Stimulated activated CD8-positive, alpha-beta memory T cell treated with anti-CD3 and anti-CD28 coated beads, Interleukin-4, amount 100 ng/mL, for 4 hours (primary cell): ENCODE measurements around the gene ACOX1.
"Not testable (repeated sequence)": the region's sequence is repeated elsewhere in the genome, so short reads cannot be mapped to it uniquely, and the experiment has no call there.

ENCODE experiments used
- DNase-seq, 2 donors: peaks; one replicate each; pipeline ENCODE4 v3.0.0-alpha.2; 2020; ENCODE audit warnings: low read depth in 2 of 2, low spot score in 1 of 2

The ACOX1 gene

DNA sequence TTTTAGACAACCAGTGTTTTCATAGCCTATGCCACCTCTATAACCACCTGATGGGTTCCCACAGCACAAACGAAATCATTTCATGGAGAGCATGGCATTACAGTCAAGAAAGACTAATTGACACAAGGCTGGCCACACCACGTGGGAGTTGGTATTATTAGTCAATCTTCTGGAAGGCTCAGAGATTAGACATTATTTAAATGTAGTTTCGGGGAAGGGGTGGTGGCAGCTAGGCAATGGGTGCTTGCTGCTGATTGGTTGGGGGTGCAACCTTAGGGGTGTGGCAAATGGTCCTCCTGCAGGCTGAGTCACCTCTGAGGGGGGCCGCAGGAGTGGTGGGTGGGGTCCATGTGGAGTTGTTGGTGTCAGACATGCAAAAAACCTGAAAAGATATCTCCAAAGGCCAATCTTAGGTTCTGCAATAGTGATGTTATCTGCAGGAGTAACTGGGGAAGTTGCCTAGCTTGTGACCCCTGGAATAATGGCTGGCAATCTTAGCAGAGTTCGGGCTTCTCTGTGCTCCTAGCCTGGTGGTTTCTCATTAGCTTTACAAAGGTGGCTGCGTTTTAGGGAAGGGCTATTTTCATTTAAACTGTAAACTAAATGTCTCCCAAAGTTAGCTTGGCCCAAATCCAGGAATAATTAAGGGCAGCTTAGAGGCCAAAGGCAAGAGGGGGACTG is 4.7 kb upstream of the ACOX1 start:
- no peak for DNase-seq

DNA sequence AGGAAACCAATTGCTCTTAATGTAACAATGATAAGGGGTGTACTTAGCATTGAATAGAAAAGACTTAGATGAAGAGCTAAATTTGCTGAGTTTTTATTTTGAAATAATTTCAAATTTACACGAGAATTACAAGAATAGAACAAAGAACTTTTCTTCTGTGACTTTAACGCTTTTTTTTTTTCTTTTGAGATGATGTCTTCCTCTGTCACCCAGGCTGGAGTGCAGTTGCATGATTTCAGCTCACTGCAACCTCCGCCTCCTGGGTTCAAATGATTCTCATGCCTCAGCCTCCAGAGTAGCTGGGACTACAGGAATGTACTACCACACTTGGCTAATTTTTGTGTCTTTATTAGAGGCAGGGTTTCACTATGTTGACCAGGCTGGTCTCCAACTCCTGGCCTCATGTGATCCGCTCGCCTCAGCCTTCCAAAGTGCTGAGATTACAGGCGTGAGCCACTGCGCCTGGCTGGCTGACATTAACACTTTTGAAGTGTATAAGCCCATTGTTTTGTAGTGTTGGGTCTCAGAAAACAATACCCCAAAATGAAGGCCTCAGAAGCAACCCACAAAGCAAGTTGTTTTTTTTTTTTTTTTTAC is 2.2 kb upstream of the ACOX1 start:
- no peak for DNase-seq

DNA sequence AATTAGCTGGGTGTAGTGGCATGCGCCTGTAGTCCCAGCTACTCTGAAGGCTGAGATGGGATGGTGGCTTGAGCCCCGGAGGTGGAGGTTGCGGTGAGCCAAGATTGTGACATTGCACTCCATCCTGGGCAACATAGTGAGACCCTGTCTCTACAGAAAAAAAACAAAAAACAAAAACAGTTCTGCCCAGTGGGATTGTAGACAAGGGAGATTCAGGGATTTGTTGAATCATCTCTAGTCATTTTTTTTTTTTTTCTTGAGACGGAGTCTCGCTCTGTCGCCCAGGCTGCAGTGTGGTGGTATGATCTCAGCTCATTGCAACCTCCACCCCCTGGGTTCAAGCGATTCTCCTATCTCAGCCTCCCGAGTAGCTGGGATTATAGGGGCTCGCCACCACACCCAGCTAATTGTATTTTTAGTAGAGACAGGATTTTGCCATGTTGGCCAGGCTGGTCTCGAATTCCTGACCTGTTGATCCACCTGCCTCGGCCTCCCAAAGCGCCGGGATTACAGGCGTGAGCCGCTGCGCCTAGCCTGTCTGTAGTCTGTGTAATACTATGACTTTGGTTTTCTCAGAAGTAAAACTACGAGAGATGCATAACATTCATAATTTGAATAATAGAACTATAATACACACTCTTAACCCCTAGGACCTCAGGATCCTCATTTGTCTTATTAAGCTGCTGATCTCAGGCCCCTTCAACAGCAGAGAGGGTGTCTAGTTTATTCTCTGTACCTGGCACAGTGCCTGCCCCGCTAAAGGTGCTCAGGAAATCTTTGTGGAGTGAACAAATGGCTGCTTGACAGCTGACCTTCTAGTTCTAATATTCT is 1.4 kb upstream of the ACOX1 start:
- no peak for DNase-seq

DNA sequence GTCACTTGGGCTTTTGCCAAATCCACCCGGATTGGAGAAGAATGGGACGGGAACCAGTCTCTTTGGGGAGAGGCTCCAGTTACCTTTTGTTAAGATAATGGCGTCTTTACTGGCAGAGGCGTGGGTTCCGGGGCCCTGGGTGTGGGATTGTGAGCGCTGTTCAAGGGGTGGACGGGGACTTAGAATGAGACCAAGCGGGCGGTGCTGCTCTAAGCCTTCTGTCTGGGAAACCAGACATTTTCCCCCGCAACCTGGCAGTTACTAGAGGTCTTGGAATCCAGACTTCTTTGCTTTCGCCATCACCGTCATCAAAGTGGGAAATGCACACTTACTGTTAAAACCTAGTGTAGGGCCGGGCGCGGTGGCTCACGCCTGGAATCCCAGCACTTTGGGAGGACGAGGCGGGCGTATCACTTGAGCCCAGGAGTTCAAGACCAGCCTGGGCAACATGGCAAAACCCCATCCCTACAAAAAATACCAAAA is 780 bp upstream of the ACOX1 start:
- DNase-seq = no peak

DNA sequence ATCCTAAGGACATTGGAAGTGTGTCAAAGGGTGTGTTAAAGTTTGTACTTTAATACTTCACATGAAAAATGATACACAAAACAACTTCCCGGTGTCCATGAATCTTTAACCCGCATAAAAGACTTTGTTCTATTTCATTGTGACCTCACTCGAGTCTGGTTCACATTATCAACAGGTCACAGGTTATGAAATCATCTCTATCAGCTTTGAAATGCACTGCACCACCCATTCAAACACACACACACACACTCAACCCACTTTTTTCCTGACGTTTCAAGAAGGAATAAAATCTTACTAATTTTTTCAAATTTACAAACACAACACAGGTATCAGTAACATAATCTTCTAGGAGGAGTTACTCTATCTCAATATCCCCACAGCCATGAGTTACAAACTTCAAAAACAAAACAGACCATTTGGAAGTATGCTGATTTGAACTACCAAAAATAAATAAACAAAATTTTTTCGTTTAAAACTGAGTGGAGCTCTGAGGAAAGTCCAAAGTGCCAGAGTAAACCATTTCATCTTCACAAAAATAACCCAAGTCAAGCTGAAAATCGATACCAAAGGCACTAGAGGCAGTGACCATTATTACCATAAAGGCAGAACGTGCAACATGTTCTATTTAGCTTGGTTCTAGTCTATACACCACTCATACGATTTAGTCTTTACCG is 2.7 kb downstream of the ACOX1 start:
- no peak for DNase-seq

DNA sequence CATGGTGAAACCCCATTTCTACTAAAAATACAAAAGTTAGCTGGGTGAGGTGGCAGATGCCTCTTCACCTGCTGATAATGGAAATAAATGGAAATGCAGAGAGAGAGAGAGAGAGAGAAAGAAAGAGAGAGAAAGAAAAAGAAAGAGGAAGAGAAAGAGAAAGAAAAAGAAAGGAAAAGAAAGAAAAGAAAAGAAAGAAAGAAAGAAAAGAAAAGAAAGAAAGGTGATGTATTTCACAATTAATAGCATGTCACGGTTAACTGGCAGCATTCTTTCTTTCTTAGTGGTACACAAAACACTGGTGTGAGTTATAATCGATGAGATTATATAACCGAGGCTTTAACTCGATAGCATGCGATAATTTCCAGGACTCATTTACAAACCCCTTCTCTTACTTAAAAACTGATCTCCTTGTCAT is 3.2 kb downstream of the ACOX1 start:
- no peak for DNase-seq

DNA sequence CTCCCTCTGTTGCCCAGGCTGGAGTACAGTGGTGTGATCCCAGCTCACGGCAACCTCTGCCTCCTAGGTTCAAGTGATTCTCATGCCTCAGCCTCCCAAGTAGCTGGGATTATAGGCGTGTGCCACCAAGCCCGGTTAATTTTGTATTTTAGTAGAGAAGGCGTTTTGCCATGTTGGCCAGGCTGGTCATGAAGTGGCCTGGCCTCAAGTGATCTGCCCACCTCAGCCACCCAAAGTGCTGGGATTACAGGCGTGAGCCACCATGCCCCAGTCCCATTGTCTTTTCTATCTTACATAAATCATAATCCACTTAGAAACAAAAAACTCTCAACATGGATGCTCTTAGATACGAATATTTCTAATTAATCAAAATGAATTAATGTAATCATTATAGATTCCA is 3.8 kb downstream of the ACOX1 start:
- not testable (repeated sequence) for DNase-seq

DNA sequence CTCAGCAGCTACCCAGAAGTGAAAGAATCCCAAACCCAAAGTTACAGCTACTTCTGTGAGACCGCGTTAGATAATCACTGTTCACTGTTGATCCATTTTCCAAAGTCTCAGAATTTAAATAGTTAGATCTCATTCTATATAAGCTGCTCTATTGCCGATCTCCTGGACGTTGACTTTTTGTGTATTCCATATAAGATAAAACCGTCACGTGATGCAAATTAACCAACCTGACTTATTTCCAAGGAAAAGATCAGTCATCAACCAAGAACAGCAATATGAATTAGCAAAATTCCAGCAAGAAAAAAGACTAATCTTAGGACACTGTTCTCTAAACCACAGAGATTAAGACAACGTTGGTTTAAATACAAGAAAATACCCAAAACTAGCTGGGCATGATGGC is 8.3 kb downstream of the ACOX1 start:
- no peak for DNase-seq

DNA sequence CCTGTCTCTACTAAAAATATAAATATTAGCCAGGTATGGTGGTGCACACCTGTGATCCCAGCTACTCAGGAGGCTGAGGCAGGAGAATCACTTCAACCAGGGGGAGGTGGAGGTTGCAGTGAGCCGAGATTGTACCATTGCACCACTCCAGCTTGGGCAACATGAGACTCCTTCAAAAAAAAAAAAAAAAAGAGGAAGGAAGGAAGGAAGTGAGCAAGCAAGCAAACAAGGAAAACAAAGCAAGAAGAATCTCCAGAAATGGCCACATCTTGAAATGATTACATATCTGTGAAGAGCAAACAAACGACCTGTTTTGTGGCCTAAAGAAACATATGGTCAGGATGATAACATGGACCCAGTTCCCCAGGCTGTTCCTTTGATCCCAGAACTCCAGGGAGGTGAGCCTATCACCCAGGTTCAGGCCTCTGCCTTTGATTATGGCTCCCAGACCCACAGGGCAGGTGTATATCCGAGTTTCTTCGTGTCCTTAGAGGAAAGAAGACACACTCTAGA is 8.9 kb downstream of the ACOX1 start:
- no peak for DNase-seq

DNA sequence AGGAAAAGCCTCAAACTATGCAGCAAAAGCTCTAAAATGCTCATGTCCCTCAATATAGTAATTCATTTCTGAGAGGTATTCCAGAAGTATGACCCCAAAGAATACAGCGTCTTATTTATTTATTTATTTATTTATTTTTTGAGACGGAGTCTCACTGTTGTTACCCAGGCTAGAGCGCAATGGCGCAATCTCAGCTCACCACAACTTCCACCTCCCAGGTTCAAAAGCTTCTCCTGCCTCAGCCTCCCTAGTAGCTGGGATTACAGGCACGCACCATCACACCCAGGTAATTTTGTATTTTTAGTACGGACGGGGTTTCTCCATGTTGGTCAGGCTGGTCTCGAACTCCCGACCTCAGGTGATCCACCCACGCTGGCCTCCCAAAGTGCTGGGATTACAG is 9.9 kb downstream of the ACOX1 start:
- not testable (repeated sequence) for DNase-seq

DNA sequence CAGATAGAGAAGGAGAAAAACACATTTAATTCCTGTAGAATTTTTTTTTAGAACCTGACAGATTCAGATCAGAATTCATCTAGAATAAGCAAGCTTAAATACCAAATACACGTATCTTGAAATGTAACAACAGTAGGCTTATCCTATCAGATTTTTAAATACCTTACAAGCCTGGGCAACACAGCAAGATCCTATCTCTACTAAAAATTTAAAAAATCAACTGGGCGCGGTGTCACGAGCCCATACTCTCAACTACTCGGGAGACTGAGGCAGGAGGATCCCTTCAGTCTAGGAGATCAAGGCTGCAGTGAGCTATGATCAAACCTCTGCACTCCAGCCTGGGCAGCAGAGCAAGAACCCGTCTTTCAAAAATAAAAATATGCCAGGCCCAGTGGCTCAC is 13.5 kb downstream of the ACOX1 start:
- DNase-seq = no peak

DNA sequence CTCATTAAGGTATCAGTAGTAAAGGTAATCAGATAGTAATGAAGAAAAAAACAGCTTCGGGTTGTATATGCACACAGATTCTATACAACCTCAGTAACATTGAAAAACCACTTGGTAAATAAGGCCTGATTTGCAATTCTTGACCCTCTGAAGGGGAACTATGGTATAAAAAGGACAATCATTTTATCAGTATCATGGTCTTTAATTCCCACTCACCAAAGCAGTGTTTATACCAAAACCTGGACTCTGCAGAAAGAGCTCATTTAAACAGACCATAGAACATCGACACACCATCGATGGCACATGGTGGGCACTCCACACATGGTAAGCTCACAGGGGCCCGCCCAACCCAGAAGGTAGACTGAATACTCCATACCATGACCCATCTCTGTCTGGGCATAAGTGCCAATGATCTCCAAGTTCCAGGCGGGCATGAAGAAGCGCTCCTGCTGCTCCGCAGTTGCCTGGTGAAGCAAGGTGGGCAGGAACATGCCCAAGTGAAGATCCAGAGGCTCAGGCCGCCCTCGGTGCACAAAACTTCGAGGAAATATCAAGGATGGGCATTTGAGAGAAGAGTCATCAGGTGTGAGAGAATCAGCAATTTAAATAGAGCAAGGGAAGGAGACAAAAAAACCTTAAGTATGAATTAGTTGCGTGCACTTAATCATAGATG is 19.0 kb downstream of the ACOX1 start:
- no peak for DNase-seq

DNA sequence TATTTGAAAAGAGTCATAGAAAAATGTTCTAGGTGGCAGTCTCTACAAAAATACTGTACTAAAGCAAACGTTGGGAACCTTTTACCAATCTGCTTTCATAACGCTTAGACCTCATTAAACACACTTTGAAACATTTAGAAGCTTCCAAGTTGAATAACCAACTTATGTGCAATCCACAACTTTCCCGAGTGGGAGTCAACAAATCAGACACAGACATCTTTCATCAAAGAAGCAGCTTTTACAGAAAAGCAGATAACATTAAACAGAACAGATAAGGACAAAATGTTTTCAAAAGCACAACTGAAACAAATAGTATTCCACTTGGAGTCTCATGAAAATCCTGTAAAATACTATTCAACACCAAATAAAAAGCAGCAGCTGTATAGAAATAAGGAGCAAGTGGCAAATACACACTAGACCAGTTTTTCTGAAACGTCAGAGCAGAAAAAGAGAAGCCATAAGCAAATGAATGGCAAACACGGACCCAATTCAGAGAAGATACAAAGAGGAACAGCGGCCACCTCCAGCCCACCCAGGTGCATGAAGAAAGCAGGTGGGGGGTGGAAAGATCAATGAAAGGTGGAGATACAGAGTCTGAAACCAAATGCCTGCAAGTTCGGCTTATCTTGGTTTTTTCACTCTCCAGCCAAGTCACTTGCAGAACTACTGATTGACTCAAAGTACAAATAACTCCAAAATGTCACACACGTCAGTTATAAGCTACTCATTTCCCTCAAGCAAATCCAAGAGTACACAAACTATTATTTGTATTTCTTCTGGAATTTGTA is 19.7 kb downstream of the ACOX1 start:
- DNase-seq = no peak

DNA sequence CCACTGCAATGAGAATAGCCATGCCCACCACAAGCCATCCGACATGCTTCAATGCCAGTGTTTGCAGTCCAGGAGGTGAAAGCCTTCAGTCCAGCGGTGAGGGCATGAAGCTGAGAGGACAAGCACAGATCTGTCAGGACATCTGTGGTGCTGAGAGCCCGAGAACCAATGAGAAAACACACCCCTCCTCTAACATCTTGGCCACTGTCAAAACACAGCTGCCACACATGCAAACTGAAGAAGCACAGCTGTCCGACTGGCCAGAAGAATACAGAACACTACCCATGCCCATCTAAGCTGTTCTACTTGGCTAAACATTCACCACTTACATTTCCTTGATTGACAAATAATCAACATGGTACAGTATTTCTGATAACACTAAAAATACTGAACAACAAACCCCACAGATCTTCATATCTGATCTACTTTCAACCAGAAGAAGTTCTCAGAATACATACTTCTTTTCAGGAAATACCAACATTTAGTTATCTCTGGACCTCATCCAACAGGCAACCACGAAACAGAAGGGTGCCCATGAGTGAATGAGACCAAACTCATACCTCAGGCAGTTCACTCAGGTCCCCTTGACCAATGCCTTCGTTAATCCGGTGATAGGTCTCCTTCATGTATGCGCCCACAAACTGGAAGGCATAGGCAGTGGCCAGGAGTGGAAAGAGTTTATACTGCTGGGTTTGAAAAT is 28.0 kb downstream of the ACOX1 start:
- no peak for DNase-seq

DNA sequence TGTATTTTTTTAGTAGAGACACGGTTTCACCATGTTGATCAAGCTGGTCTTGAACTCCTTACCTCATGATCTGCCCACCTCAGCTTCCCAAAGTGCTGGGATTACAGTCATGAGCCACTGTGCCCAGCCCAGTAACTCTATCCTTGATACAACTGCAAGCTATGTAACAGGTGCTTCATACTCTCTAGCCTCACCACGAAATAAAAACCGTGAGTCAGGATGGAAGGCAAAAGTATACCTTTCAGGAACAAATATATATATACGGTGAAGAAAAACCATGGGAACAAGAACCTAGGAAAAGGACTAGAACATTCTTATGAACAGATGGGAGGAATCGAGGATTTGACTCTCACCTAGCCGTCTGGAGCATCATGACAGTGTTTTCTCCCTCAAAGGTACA is 28.5 kb downstream of the ACOX1 start:
- DNase-seq = no peak

DNA sequence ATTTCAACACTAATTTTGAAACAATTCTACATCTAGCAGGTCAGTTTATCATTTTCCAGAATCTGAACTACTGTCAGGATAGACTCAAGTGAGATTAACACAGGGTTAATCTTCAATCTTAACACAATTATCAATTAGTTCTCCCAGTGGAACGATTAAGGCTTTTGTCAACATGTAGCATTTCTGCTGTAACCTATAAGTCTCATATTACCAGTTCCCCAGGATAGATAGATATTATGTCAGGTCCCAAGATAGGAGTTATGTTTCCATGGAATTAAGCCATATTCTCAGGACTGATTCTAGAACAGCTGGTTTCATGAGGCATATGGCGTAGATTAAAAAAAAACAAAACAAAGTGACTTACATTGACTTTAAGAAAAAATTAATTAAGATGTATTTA is 33.8 kb downstream of the ACOX1 start:
- DNase-seq = no peak

DNA sequence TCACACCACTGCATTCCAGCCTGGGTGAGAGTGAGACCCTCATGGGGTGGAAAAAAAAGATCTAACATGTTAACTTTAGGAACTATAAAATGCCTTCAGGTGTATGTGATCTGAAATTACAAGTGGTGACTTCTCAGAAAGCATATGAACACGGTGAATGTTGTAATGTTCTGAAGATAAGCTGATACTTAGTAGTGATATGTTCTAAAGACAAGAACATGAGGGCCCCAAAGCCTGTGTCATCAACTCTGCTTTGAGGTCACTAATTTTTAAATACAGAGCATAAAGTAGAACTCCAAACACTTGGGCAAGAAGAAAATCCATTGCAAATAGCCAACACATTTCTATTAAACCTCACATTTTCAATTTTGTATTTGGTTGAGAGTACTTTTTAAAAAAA is 35.5 kb downstream of the ACOX1 start:
- no peak for DNase-seq

DNA sequence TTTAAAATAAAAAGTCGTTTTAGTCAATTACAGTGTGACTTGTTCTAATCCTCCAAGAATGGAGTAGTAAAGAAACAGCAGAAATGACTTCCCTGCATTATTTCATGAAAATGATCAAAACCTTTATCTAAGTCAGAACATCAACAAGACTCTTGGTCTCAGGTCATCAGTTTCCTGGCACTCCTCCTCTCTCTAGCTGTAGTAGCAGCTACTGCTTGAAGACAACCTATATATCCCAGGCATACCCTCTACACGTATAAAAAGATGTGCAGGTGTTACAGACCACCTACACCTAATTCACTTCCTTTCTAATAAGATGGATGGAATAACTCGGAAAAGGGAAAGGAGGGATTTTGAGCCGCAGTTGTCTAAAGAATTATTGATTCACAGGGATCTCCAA is 36.5 kb downstream of the ACOX1 start:
- DNase-seq = no peak

DNA sequence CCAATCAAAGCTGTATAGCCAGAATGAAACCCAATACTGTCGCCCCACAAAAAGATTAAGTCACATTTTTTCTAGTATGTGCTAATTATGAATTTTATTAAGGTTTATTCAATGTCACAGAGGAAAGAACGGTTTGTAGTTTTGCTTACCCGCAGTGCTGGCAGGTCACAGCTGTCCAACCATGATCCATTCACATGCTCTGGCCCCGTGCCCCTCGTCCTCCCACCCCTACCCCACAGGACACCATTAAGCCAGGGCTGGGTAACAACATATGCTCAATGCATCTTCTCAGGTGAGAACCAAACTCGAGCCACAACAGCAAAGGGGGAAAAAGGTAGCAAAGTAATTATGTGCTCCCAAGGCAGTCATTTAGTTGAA is 37.5 kb downstream of the ACOX1 start:
- DNase-seq = no peak
